Vagina (tissue), 2 donors: Measurements from ENCODE around the gene S100P. TPM values are rescaled to one million over a fixed set of nuclear protein-coding genes. Genes with fewer than 3 reads are reported as not detected.

Experiments
- DNase-seq, 2 donors: peaks; one replicate each; pipeline ENCODE4 v3.0.0-alpha.2; 2017; ENCODE audit errors: extremely low spot score in 2 of 2
- H3K27ac ChIP-seq: fragments of 200-600 bp; sonication (generic); one replicate; pipeline ENCODE4 v1.5.1; 2019
- H3K27me3 ChIP-seq: fragments of 200-600 bp; sonication (generic); one replicate; pipeline ENCODE4 v1.5.1; 2019
- H3K36me3 ChIP-seq, 2 donors: fragments of 200-600 bp; sonication (generic); one replicate each; pipeline ENCODE4 v1.5.1; 2017 to 2019
- H3K4me1 ChIP-seq: fragments of 200-600 bp; sonication (generic); one replicate; pipeline ENCODE4 v1.5.1; 2019
- H3K4me3 ChIP-seq, 2 donors: fragments of 200-600 bp; sonication (generic); 1 replicate in 1 of 2; 2 replicates in 1 of 2; pipeline ENCODE4 v1.5.1; 2016 to 2019
- H3K9me3 ChIP-seq: fragments of 200-600 bp; sonication (generic); one replicate; pipeline ENCODE4 v1.5.1; 2019
- POLR2A ChIP-seq, 2 donors: fragments of 450-650 bp; IDR thresholded peaks; one replicate each; pipeline ENCODE4 v1.6.1; 2017; ENCODE audit warnings: antibody characterized with exemption in 2 of 2, mild to moderate bottlenecking in 2 of 2, moderate library complexity in 2 of 2
- POLR2AphosphoS5 ChIP-seq, 2 donors: sonication (generic); formaldehyde crosslinking; IDR thresholded peaks; one replicate each; pipeline ENCODE4 v1.9.0; 2017; ENCODE audit warnings: antibody characterized with exemption in 2 of 2, mild to moderate bottlenecking in 2 of 2, low read depth in 1 of 2; ENCODE audit not compliant: insufficient read depth in 1 of 2
- intact Hi-C: fragments of 100-400 bp; cut with DNase I; formaldehyde crosslinking; loops from one replicate; pipeline ENCODE4 v1.15.1; 2023
- total RNA-seq: library from RNA; depleted of rRNA; stranded (reverse); fragments of >200 nt; gene quantifications from one replicate; pipeline ENCODE4 v1.2.3, GENCODE V29; 2016
- TF ChIP-seq, protein P1 (sequence below), 3 experiments: fragments of 450-650 bp in 2 of 3; fragments of 200-600 bp in 1 of 3; sonication (generic) in 1 of 3; IDR thresholded peaks; one replicate each; pipeline ENCODE4 v1.5.1; 2017 to 2019; ENCODE audit warnings: antibody characterized with exemption in 3 of 3, mild to moderate bottlenecking in 2 of 3, moderate library complexity in 2 of 3

The S100P gene
- total RNA-seq, 1 donor from 2014 or later = 18.2 TPM

DNA sequence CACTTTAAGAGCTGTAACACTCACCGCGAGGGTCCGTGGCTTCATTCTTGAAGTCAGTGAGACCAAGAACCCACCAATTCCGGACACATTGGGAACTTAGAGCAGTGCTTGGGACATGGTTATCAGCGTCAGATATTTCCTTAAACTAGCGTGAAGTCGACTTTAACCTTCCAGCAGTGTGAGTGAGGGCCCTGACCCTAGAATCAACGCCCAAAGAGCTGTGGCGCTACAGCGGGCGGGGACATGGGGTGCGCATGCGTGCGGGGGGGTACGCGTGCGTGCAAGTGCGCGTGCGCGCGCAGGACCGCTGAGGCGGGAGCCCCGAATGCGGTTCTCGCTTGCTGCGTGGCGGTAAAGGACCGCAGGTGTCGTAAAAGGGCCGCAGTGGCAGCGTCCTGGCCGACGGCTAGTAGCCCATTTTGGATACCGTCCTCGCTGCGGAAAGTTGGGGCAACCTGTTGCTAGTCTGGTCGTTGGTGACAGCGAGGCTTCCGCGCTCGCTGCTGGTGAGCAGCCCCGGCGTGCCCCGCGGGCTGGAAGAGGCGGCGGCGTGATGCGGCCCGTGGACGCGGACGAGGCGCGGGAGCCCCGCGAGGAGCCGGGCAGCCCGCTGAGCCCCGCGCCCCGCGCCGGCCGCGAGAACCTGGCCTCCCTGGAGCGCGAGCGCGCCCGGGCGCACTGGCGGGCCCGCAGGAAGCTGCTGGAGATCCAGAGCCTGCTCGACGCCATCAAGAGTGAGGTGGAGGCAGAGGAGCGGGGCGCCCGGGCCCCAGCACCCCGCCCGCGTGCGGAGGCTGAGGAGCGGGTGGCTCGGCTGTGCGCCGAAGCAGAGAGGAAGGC, 19.8 kb upstream of the S100P start:
- peak in 1 of 2 donors; percentile 20 for TF ChIP-seq POLR2A (IDR thresholded peaks at IDR 0.05)
- peak; percentile 88 to 91 for TF ChIP-seq POLR2AphosphoS5 (IDR thresholded peaks at IDR 0.05; ENCODE audit: insufficient read depth in 1 of 2, low read depth in 1 of 2)
- TF ChIP-seq, protein P1, sequence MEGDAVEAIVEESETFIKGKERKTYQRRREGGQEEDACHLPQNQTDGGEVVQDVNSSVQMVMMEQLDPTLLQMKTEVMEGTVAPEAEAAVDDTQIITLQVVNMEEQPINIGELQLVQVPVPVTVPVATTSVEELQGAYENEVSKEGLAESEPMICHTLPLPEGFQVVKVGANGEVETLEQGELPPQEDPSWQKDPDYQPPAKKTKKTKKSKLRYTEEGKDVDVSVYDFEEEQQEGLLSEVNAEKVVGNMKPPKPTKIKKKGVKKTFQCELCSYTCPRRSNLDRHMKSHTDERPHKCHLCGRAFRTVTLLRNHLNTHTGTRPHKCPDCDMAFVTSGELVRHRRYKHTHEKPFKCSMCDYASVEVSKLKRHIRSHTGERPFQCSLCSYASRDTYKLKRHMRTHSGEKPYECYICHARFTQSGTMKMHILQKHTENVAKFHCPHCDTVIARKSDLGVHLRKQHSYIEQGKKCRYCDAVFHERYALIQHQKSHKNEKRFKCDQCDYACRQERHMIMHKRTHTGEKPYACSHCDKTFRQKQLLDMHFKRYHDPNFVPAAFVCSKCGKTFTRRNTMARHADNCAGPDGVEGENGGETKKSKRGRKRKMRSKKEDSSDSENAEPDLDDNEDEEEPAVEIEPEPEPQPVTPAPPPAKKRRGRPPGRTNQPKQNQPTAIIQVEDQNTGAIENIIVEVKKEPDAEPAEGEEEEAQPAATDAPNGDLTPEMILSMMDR (IDR thresholded peaks at IDR 0.05) = no peak
- Histone ChIP-seq H3K27me3 (no peaks in the 10 kb centered on the region), H3K4me1 (peaks cover 40% of the 10 kb centered on the region), H3K36me3 (no peaks in the 10 kb centered on the region), H3K4me3 (peak overlapping the region; percentile 58 to 71), H3K9me3 (no peaks in the 10 kb centered on the region), H3K27ac (peak overlapping the region; percentile 75)
- intact Hi-C loops = no loop called here
- DNase-seq = peak in 1 of 2 donors; percentile 94

DNA sequence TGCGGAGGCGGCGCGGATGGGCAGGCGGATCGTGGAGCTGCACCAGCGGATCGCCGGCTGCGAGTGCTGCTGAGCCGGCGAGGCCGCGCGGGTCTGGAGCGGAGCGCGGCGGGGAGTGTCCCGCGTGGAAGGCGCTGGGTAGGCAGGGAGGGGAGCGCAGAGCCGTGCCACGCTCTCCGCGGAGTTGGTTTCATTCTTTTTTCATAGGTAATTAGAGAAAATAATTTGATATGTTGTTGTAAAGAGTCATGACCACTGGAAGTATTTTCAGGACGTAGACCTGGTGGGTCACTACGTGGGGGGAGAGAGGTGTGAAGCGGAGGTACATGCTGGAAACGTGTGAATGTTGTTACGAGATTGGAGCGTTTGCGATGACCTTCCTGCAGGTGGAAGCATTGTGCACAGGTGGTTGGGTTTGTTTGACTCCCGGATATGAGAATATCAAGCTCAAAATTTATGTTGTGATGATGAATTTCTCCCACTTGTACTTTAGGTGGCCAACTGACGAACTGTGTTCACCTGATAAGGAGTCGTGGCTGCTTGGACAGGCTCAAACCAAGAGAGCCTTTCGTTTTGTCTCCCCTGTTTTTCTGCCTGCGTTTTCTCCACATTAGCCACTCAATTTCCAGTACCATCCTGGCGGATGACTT, 19.1 kb upstream of the S100P start:
- Histone ChIP-seq H3K9me3 (no peaks in the 10 kb centered on the region), H3K4me3 (peak overlapping the region; percentile 58 to 71), H3K36me3 (no peaks in the 10 kb centered on the region), H3K4me1 (peaks cover 40% of the 10 kb centered on the region), H3K27me3 (no peaks in the 10 kb centered on the region), H3K27ac (peak overlapping the region; percentile 75)
- TF ChIP-seq, protein P1 (IDR thresholded peaks at IDR 0.05) = peak in 1 of 3 experiments; percentile 25
- no peak for TF ChIP-seq POLR2AphosphoS5 (IDR thresholded peaks at IDR 0.05; ENCODE audit: insufficient read depth in 1 of 2, low read depth in 1 of 2)
- DNase-seq = no peak
- intact Hi-C loops = no loop called here

DNA sequence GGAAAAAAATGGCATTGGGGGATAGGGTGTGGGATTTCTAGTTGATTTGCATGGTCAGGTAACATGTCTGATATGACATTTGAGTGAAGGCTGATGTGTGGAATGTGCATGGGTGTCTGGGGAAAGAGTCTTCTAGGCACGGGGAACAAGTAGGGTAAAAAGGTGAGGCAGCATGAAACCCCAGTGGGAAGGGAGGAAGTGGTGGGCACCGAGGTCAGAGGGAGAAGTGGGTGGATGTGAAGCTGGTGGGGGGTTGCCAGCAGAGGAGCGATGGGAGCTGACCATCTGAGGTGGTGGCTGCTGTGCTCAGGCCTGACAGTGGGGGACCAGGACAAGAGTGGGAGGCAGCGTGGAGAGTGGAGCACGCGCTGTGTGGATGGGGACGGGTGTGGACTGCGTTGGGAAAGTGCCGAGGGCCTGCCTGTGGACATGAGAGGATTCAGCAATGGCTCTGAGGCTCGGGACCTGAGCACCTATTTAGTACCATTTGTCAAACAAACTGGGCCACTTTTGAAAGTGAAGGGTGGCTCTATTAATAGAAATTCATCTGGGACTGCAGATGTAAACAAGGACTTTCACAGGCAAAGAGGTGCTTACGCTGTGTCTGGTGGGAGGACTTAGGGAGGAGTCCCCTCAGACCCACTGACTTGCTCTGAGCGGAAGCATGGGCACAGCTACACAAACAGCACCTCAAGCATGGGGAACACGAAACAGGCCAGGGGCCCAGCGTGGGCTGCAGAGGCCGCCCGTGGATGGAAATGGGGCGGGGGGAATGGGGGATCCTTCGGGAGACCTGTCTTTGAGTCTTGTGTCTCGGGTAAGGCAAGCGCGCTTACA, 16.7 kb upstream of the S100P start:
- no peaks in the 10 kb centered on the region for H3K9me3 ChIP-seq
- no peak overlapping the region for H3K4me3 ChIP-seq
- no peak for DNase-seq
- peaks cover 40% of the 10 kb centered on the region for H3K4me1 ChIP-seq
- no peaks in the 10 kb centered on the region for H3K36me3 ChIP-seq
- no peaks in the 10 kb centered on the region for H3K27me3 ChIP-seq
- TF ChIP-seq POLR2A (IDR thresholded peaks at IDR 0.05) (no peak), POLR2AphosphoS5 (IDR thresholded peaks at IDR 0.05; ENCODE audit: insufficient read depth in 1 of 2, low read depth in 1 of 2) (no peak)
- TF ChIP-seq, protein P1 (IDR thresholded peaks at IDR 0.05) = no peak
- intact Hi-C loops = no loop called here
- no peak overlapping the region for H3K27ac ChIP-seq

DNA sequence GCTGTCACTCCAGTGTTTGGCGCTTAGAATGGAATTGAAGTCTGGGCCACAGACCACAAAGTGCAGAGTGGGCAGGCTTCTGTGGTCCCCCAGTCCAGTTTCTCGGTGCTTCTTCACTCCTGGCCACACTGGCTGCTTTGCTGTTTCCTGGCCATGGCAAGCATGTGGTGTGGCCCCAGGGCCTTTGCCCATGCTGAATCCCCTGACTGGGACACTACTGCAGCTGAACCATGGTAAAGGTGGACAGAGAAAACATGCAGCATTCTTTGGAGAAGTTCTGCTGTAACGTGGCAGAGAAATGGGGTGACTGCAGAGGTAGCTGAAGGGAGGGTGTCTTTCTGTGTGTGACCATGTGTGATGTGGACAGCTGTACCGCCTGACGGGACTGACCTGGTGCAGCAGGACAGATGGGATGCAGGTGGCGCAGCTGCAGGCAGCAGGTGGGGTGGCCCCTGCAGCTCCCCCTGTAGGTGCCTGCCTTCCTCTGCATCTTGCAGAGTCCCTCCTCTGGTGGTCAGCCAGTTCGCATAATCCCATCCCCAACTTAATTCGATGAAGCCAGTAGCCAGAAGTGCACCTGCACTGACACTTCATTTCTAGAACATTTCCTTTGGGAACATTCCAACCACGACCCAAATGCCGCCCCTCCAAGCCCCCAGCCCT, 13.2 kb upstream of the S100P start:
- H3K4me3 ChIP-seq = no peak overlapping the region
- no peaks in the 10 kb centered on the region for H3K36me3 ChIP-seq
- H3K9me3 ChIP-seq = no peaks in the 10 kb centered on the region
- intact Hi-C loops = no loop called here
- DNase-seq = no peak
- no peak overlapping the region for H3K27ac ChIP-seq
- peaks cover 20% of the 10 kb centered on the region for H3K4me1 ChIP-seq
- H3K27me3 ChIP-seq = no peaks in the 10 kb centered on the region
- no peak for TF ChIP-seq POLR2A (IDR thresholded peaks at IDR 0.05)

DNA sequence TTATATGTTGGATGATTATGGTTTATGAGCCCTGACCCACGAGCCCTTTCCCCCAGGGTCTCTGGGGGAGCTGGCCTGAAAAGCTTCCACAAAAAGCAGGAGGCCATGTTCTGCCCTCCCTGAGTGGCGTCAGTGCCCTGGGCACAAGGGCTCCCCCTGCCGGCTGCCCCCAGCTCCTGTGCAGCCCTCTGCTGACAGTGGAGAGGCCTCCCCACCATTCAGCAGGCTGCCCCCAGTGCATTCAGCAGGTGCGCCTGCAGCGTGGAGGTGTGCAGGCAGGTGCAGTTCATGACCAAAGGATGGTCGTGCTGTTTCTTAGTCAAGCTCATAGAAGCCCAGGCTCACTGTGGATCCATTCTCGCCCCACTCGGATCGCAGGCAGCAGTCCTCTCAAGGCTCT, 12.5 kb upstream of the S100P start:
- TF ChIP-seq, protein P1 (IDR thresholded peaks at IDR 0.05) = no peak
- TF ChIP-seq POLR2AphosphoS5 (IDR thresholded peaks at IDR 0.05; ENCODE audit: insufficient read depth in 1 of 2, low read depth in 1 of 2) = no peak
- TF ChIP-seq POLR2A (IDR thresholded peaks at IDR 0.05) = no peak
- intact Hi-C loops = no loop called here
- Histone ChIP-seq H3K27ac (no peak overlapping the region), H3K4me3 (no peak overlapping the region), H3K27me3 (no peaks in the 10 kb centered on the region), H3K36me3 (no peaks in the 10 kb centered on the region), H3K4me1 (peaks cover 13% of the 10 kb centered on the region), H3K9me3 (no peaks in the 10 kb centered on the region)
- no peak for DNase-seq
